Brain microvascular endothelial cell (primary cell): ENCODE measurements around the gene MYH16.
"Not testable (repeated sequence)": the region's sequence is repeated elsewhere in the genome, so short reads cannot be mapped to it uniquely, and the experiment has no call there.

Source experiments
- DNase-seq: peaks from one replicate; pipeline ENCODE4 v3.0.0-alpha.2; 2020
- H3K27ac ChIP-seq: fragments of 250-450 bp; sonication (Bioruptor Pico); 2 replicates; pipeline ENCODE4 v1.5.1; 2020; ENCODE audit warnings: mild to moderate bottlenecking, moderate library complexity
- H3K27me3 ChIP-seq: fragments of 250-450 bp; sonication (Bioruptor Pico); replicated peaks from 2 replicates; pipeline ENCODE4 v1.5.1; 2020; ENCODE audit warnings: mild to moderate bottlenecking
- H3K36me3 ChIP-seq: fragments of 250-450 bp; sonication (Bioruptor Pico); replicated peaks from 2 replicates; pipeline ENCODE4 v1.5.1; 2020; ENCODE audit warnings: mild to moderate bottlenecking
- H3K4me3 ChIP-seq: 2 replicates; pipeline ENCODE4 v1.5.1; 2011; ENCODE audit warnings: low read depth, mild to moderate bottlenecking, control low read depth, low read length, moderate library complexity
- in situ Hi-C: cut with HindIII; loops from 2 replicates; pipeline ENCODE4 v1.10.0; 2017; ENCODE audit warnings: low sequenced_read_pairs, low pct_ligation_motif_present
- TF ChIP-seq, protein P1 (sequence below): IDR thresholded peaks from 2 replicates; pipeline ENCODE4 v1.5.1; 2011; ENCODE audit warnings: low read depth, mild to moderate bottlenecking, moderate library complexity, low read length, control low read depth, inconsistent platforms; ENCODE audit errors: missing control alignments

The MYH16 gene

GRCh38 chr7:99325001-99325493, 52.4 kb downstream of the MYH16 start:
- Histone ChIP-seq H3K4me3 (peak overlapping the region; percentile 97), H3K36me3 (no peaks in the 10 kb centered on the region), H3K27me3 (no peaks in the 10 kb centered on the region), H3K27ac (peak overlapping the region; percentile 85)
- TF ChIP-seq, protein P1, sequence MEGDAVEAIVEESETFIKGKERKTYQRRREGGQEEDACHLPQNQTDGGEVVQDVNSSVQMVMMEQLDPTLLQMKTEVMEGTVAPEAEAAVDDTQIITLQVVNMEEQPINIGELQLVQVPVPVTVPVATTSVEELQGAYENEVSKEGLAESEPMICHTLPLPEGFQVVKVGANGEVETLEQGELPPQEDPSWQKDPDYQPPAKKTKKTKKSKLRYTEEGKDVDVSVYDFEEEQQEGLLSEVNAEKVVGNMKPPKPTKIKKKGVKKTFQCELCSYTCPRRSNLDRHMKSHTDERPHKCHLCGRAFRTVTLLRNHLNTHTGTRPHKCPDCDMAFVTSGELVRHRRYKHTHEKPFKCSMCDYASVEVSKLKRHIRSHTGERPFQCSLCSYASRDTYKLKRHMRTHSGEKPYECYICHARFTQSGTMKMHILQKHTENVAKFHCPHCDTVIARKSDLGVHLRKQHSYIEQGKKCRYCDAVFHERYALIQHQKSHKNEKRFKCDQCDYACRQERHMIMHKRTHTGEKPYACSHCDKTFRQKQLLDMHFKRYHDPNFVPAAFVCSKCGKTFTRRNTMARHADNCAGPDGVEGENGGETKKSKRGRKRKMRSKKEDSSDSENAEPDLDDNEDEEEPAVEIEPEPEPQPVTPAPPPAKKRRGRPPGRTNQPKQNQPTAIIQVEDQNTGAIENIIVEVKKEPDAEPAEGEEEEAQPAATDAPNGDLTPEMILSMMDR: no peak
- in situ Hi-C loops: no loop called here
- no peak for DNase-seq

DNA sequence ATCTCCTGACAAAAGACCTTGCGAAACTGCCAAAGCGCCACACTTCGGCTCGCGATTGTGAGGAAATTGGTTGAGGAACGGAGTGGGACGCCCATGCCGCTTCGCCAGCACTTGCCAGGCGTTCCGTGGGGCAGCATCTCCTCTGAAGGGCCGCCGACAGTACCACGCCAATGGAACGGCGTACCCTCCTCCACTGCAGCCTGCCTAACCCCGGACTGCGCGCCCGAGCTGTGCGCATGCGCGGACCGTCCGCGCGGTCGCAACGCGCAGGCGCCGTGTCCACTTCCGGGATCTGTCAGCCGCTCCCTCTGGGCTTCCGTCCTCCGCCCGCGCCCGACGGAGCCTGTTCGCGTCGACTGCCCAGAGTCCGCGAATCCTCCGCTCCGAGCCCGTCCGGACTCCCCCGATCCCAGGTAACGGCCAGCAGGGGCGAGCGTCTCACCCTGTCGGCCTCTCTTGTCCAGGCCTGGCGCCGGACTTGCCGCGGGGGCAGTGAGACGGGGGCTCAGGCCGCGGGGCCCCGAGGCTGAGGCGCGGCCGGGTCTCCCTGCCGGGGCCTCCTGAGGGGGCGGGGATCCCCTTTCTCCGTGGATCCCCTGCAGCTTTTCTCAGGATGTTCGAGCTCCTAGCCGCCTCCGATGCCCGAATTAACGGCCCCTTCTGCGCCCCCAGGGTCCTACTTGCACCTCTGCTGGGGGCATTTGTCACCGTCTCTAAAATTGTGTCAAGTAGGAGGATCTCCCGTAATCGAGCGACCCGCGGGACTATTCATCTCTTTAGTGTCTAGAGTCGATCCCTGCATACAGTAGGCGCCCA, 53.2 kb downstream of the MYH16 start, which contains the start of gene ARPC1A:
Gene ARPC1A, plus strand, starts transcription at position 307 of the 816 bp plus-strand sequence. CDS start 7,456 bp downstream, outside the sequence.
- in situ Hi-C loops: no loop called here
- Histone ChIP-seq H3K27ac (peak within 1 kb of the TSS; percentile 85), H3K4me3 (peak within 1 kb of the TSS; percentile 97), H3K36me3 (no peaks in the 10 kb centered on the region), H3K27me3 (no peaks in the 10 kb centered on the region)
- TF ChIP-seq, protein P1: peak; percentile 47
- DNase-seq: peak; percentile 83

DNA sequence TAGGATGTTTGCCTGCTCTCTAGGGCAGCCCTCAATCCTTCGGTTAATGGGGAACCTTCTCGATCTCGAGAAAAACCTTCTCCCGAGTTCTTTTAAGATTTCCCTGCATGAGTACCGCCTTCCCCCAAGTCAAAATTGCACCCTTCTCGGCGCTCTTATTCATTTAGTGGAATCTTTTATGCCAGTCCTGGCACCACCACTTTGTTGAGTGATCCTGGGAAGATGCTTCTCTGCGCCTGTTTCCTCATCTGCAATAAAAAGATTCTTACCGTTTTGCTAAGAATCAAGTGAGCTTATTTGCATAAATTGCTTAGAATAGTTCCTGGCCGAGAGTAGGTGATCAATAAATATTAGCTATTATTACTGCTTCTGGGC, 53.8 kb downstream of the MYH16 start:
- Histone ChIP-seq H3K4me3 (peak overlapping the region; percentile 97), H3K27me3 (no peaks in the 10 kb centered on the region), H3K27ac (peak overlapping the region; percentile 85), H3K36me3 (no peaks in the 10 kb centered on the region)
- no peak for DNase-seq
- TF ChIP-seq, protein P1: no peak
- in situ Hi-C loops: no loop called here

GRCh38 chr7:99330314-99330961, 57.8 kb downstream of the MYH16 start:
- peak; percentile 83 for DNase-seq
- H3K4me3 ChIP-seq, in situ Hi-C loops, H3K27me3 ChIP-seq: not testable (repeated sequence)
- H3K27ac ChIP-seq: peak overlapping the region; percentile 82
- peaks cover 25% of the 10 kb centered on the region for H3K36me3 ChIP-seq

- Histone ChIP-seq H3K27me3 (no peaks in the 10 kb centered on the region), H3K36me3 (peaks cover 30% of the 10 kb centered on the region), H3K27ac (peak overlapping the region; percentile 82), H3K4me3 (no peak overlapping the region)
- DNase-seq: peak; percentile 23
- in situ Hi-C loops: no loop called here
- TF ChIP-seq, protein P1: no peak
These were observed 58.4 kb downstream of the MYH16 start for GRCh38 chr7:99331002-99331401.

GRCh38 chr7:99339595-99339994, 67.0 kb downstream of the MYH16 start:
- in situ Hi-C loops: no loop called here
- H3K36me3 ChIP-seq: peaks cover 79% of the 10 kb centered on the region
- no peak for DNase-seq
- TF ChIP-seq, protein P1: no peak
- H3K4me3 ChIP-seq: no peak overlapping the region
- H3K27ac ChIP-seq: no peak overlapping the region
- no peaks in the 10 kb centered on the region for H3K27me3 ChIP-seq
